Activated gamma-delta T cell (primary cell): Measurements from ENCODE around the gene MYLK.

Source experiments
- DNase-seq: peaks from one replicate; lab custom pipeline; 2025; lab: John Stamatoyannopoulos, UW

Gene MYLK

GRCh38 chr3:123821920-123822319 is 62.2 kb downstream of the MYLK start:
- no peak for DNase-seq

GRCh38 chr3:123819949-123820348 is 64.2 kb downstream of the MYLK start:
- DNase-seq: no peak

GRCh38 chr3:123818921-123819429 is 65.2 kb downstream of the MYLK start:
- DNase-seq: no peak

GRCh38 chr3:123818324-123818920 is 65.7 kb downstream of the MYLK start:
- DNase-seq: no peak

- no peak for DNase-seq
Measured at GRCh38 chr3:123817413-123817812, 66.7 kb downstream of the MYLK start.

- no peak for DNase-seq
Measured at GRCh38 chr3:123816673-123817207, 67.4 kb downstream of the MYLK start.

GRCh38 chr3:123815981-123816380 is 68.2 kb downstream of the MYLK start:
- DNase-seq: no peak

GRCh38 chr3:123813876-123814275 is 70.3 kb downstream of the MYLK start:
- no peak for DNase-seq

GRCh38 chr3:123809597-123809996 is 74.5 kb downstream of the MYLK start:
- DNase-seq: no peak

- no peak for DNase-seq
Measured at GRCh38 chr3:123808812-123809211, 75.3 kb downstream of the MYLK start.

- DNase-seq: no peak
Measured at GRCh38 chr3:123807820-123808219, 76.3 kb downstream of the MYLK start.

GRCh38 chr3:123805504-123805903 is 78.6 kb downstream of the MYLK start:
- DNase-seq: no peak

- no peak for DNase-seq
Measured at GRCh38 chr3:123805101-123805500, 79.0 kb downstream of the MYLK start.

- no peak for DNase-seq
Measured at GRCh38 chr3:123804676-123805075, 79.5 kb downstream of the MYLK start.

- DNase-seq: no peak
Measured at GRCh38 chr3:123803521-123803920, 80.6 kb downstream of the MYLK start.

GRCh38 chr3:123802007-123802625 is 82.0 kb downstream of the MYLK start:
- no peak for DNase-seq

GRCh38 chr3:123801474-123801873 is 82.7 kb downstream of the MYLK start:
- DNase-seq: no peak

GRCh38 chr3:123800362-123800682 is 83.8 kb downstream of the MYLK start:
- DNase-seq: no peak

- DNase-seq: no peak
Measured at GRCh38 chr3:123799544-123800361, 84.4 kb downstream of the MYLK start.

GRCh38 chr3:123798550-123798949 is 85.6 kb downstream of the MYLK start:
- DNase-seq: no peak

- no peak for DNase-seq
Measured at GRCh38 chr3:123795471-123796251, 88.5 kb downstream of the MYLK start.

- DNase-seq: no peak
Measured at GRCh38 chr3:123793425-123793824, 90.7 kb downstream of the MYLK start.
